Neuron (in vitro differentiated cells): ENCODE results near the gene SHB.

Experiments
- H2AFZ ChIP-seq: one replicate; pipeline ENCODE4 v1.6.1; 2013; ENCODE audit warnings: low read depth, mild to moderate bottlenecking, inconsistent platforms, low read length, moderate library complexity
- H3K27me3 ChIP-seq: one replicate; pipeline ENCODE4 v1.6.1; 2013; ENCODE audit warnings: low read length; ENCODE audit not compliant: insufficient read depth
- H3K36me3 ChIP-seq: one replicate; pipeline ENCODE4 v1.6.1; 2013; ENCODE audit warnings: low read length; ENCODE audit not compliant: insufficient read depth
- H3K4me1 ChIP-seq: one replicate; pipeline ENCODE4 v1.6.1; 2013; ENCODE audit warnings: low read length; ENCODE audit not compliant: insufficient read depth
- H3K4me3 ChIP-seq: 2 replicates; pipeline ENCODE4 v1.5.1; 2013; ENCODE audit warnings: mild to moderate bottlenecking, low read length, moderate library complexity
- H3K9me3 ChIP-seq: one replicate; pipeline ENCODE4 v1.6.1; 2013; ENCODE audit warnings: low read length

Gene SHB

GRCh38 chr9:37979844-37980243, 89.2 kb downstream of the SHB start:
- Histone ChIP-seq H3K27me3 (no peaks in the 10 kb centered on the region), H3K4me1 (no peaks in the 10 kb centered on the region), H3K36me3 (no peaks in the 10 kb centered on the region), H3K9me3 (no peaks in the 10 kb centered on the region), H3K4me3 (no peak overlapping the region), H2AFZ (no peak overlapping the region)

GRCh38 chr9:37978983-37979382, 90.0 kb downstream of the SHB start:
- H3K4me3 ChIP-seq = no peak overlapping the region
- no peaks in the 10 kb centered on the region for H3K27me3 ChIP-seq
- no peaks in the 10 kb centered on the region for H3K9me3 ChIP-seq
- no peaks in the 10 kb centered on the region for H3K4me1 ChIP-seq
- H2AFZ ChIP-seq = no peak overlapping the region
- H3K36me3 ChIP-seq = no peaks in the 10 kb centered on the region

GRCh38 chr9:37978481-37978864, 90.6 kb downstream of the SHB start:
- Histone ChIP-seq H3K4me3 (no peak overlapping the region), H3K36me3 (no peaks in the 10 kb centered on the region), H2AFZ (no peak overlapping the region), H3K27me3 (no peaks in the 10 kb centered on the region), H3K4me1 (no peaks in the 10 kb centered on the region), H3K9me3 (no peaks in the 10 kb centered on the region)

- Histone ChIP-seq H3K4me3 (no peak overlapping the region), H3K4me1 (no peaks in the 10 kb centered on the region), H2AFZ (no peak overlapping the region), H3K27me3 (no peaks in the 10 kb centered on the region), H3K9me3 (no peaks in the 10 kb centered on the region), H3K36me3 (no peaks in the 10 kb centered on the region)
These were observed 91.1 kb downstream of the SHB start for GRCh38 chr9:37977851-37978480.

- Histone ChIP-seq H3K27me3 (no peaks in the 10 kb centered on the region), H3K9me3 (no peaks in the 10 kb centered on the region), H3K36me3 (no peaks in the 10 kb centered on the region), H2AFZ (no peak overlapping the region), H3K4me1 (no peaks in the 10 kb centered on the region), H3K4me3 (no peak overlapping the region)
These were observed 92.1 kb downstream of the SHB start for GRCh38 chr9:37976714-37977477.

GRCh38 chr9:37975639-37976038, 93.4 kb downstream of the SHB start:
- H3K27me3 ChIP-seq = no peaks in the 10 kb centered on the region
- no peak overlapping the region for H3K4me3 ChIP-seq
- H3K4me1 ChIP-seq = no peaks in the 10 kb centered on the region
- no peaks in the 10 kb centered on the region for H3K9me3 ChIP-seq
- H3K36me3 ChIP-seq = no peaks in the 10 kb centered on the region
- no peak overlapping the region for H2AFZ ChIP-seq

- no peak overlapping the region for H2AFZ ChIP-seq
- H3K36me3 ChIP-seq = no peaks in the 10 kb centered on the region
- no peaks in the 10 kb centered on the region for H3K9me3 ChIP-seq
- H3K4me3 ChIP-seq = no peak overlapping the region
- no peaks in the 10 kb centered on the region for H3K4me1 ChIP-seq
- no peaks in the 10 kb centered on the region for H3K27me3 ChIP-seq
These were observed 94.4 kb downstream of the SHB start for GRCh38 chr9:37974506-37975173.

- H3K4me1 ChIP-seq = no peaks in the 10 kb centered on the region
- H3K27me3 ChIP-seq = no peaks in the 10 kb centered on the region
- H3K36me3 ChIP-seq = no peaks in the 10 kb centered on the region
- no peak overlapping the region for H3K4me3 ChIP-seq
- H3K9me3 ChIP-seq = no peaks in the 10 kb centered on the region
- no peak overlapping the region for H2AFZ ChIP-seq
These were observed 96.6 kb downstream of the SHB start for GRCh38 chr9:37972351-37972848.

GRCh38 chr9:37971691-37972090, 97.3 kb downstream of the SHB start:
- Histone ChIP-seq H3K4me1 (no peaks in the 10 kb centered on the region), H3K4me3 (no peak overlapping the region), H2AFZ (no peak overlapping the region), H3K36me3 (no peaks in the 10 kb centered on the region), H3K9me3 (no peaks in the 10 kb centered on the region), H3K27me3 (no peaks in the 10 kb centered on the region)

- H3K4me1 ChIP-seq = no peaks in the 10 kb centered on the region
- H3K27me3 ChIP-seq = no peaks in the 10 kb centered on the region
- H3K9me3 ChIP-seq = no peaks in the 10 kb centered on the region
- no peak overlapping the region for H3K4me3 ChIP-seq
- no peak overlapping the region for H2AFZ ChIP-seq
- H3K36me3 ChIP-seq = no peaks in the 10 kb centered on the region
These were observed 97.9 kb downstream of the SHB start for GRCh38 chr9:37971108-37971459.

GRCh38 chr9:37970301-37971107, 98.5 kb downstream of the SHB start:
- H3K4me1 ChIP-seq = no peaks in the 10 kb centered on the region
- H3K27me3 ChIP-seq = no peaks in the 10 kb centered on the region
- no peaks in the 10 kb centered on the region for H3K36me3 ChIP-seq
- no peak overlapping the region for H2AFZ ChIP-seq
- no peak overlapping the region for H3K4me3 ChIP-seq
- no peaks in the 10 kb centered on the region for H3K9me3 ChIP-seq

- H3K36me3 ChIP-seq = no peaks in the 10 kb centered on the region
- no peaks in the 10 kb centered on the region for H3K9me3 ChIP-seq
- H3K4me3 ChIP-seq = no peak overlapping the region
- H2AFZ ChIP-seq = no peak overlapping the region
- H3K27me3 ChIP-seq = no peaks in the 10 kb centered on the region
- H3K4me1 ChIP-seq = no peaks in the 10 kb centered on the region
These were observed 99.3 kb downstream of the SHB start for GRCh38 chr9:37969558-37970300.
